Skeletal muscle cell (primary cell): Measurements from ENCODE around the gene AGAP4.
"Not testable (repeated sequence)": the region's sequence is repeated elsewhere in the genome, so short reads cannot be mapped to it uniquely, and the experiment has no call there.

Source experiments
- DNase-seq: peaks from one replicate; pipeline ENCODE4 v3.0.0-alpha.2; 2010; ENCODE audit warnings: low read depth
- H3K4me3 ChIP-seq: 2 replicates; pipeline ENCODE4 v1.5.1; 2011; ENCODE audit warnings: low read depth, mild to moderate bottlenecking, control low read depth, low read length, moderate library complexity

Gene AGAP4

GRCh38 chr10:45803060-45804010 is 44.0 kb downstream of the AGAP4 start:
- not testable (repeated sequence) for H3K4me3 ChIP-seq
- peak; percentile 11 for DNase-seq

- H3K4me3 ChIP-seq, DNase-seq: not testable (repeated sequence)
These were observed 52.5 kb downstream of the AGAP4 start for GRCh38 chr10:45794761-45795160.

DNA sequence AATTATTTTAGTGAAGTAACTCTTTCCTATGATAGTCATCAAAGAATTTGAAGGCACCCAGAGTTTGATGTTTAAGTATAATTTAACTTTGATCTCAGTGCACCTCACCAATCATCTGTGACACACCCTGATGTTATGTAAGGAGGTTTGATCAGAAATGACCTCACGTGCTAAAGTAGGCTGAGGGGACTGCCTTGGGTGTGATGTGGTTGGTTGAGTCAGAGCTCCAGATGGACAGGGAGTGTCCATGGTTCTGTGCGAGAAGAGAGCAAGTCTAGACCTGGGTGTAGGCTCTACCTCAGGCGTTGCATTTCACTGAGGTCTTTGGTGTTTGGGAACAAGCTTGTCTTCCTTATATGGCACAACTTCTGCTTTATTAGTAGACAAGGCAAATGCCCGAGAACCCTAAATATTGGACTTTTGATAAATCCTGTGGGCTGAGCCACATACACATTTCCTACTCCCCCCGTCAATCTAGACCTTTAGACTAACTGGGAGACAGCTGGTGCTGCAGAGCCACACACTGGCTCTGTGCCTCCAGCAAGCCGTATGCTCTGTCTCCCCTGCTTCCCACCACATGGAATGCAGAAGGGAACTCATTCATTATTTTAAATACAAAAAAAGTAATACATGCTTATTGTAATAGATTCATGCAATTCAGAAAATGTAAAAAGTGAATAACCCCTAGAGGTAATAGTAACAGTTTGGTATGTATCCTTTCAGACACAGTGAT is 56.4 kb downstream of the AGAP4 start:
- H3K4me3 ChIP-seq, DNase-seq: not testable (repeated sequence)

- not testable (repeated sequence) for DNase-seq, H3K4me3 ChIP-seq
These were observed 57.3 kb downstream of the AGAP4 start for GRCh38 chr10:45789991-45790390.

- not testable (repeated sequence) for DNase-seq, H3K4me3 ChIP-seq
These were observed 60.0 kb downstream of the AGAP4 start for GRCh38 chr10:45787212-45787741.

GRCh38 chr10:45786217-45786616 is 61.1 kb downstream of the AGAP4 start:
- not testable (repeated sequence) for DNase-seq, H3K4me3 ChIP-seq
